GM12875 (cell line): ENCODE data around the gene NYNRIN.

Experiments
- H3K4me3 ChIP-seq: one replicate; pipeline ENCODE4 v1.5.1; 2011; ENCODE audit warnings: low read depth, low read length, control low read depth
- TF ChIP-seq, protein P1 (sequence below): IDR thresholded peaks from 2 replicates; pipeline ENCODE4 v1.5.1; 2011; ENCODE audit warnings: low read depth, mild to moderate bottlenecking, control low read depth, inconsistent platforms, low read length, moderate library complexity, borderline replicate concordance; ENCODE audit not compliant: insufficient read depth

The NYNRIN gene

DNA sequence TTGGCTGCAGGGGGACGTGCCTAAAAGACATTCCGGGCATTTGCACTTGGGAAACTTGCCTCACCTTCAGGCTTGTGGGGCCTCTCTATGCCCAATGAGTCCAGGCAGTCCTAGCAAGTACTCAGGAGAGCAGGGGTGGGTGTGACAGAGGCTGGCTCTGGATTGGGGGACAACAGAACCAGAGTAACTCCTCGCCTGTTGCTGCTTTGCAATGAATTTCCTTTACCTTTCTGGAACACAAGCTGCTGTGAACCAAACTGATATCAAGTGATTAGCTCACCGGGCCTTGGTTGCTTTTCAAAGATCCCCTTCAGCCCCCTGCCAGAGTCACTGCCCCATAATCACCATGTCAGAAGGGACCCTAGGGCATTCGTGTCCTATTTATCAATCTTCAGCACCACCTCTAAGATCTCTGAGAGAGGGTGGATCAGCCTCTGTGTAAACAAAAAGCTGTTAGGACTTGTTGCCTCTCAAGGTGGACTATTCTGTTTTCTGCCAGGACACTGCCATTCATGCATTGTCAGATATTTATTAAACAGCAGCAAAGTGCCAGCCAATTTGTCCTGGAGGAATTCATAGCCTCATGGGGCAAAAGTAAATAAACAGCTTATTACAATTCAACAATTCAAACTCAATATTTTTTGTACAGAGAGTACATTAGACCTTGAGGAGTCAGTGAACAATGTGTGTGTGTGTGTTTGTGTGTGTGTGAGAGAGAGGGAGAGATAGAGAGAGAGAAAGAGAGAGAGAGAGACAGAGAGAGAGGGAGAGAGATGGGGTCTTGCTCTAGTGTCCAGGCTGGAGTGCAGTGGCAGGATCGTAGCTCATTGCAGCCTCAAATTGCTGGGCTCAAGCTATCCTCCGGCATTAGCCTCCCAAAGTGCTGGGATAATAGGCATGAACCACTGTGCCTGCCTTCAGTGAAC, 19.6 kb upstream of the NYNRIN start:
- no peak overlapping the region for H3K4me3 ChIP-seq
- TF ChIP-seq, protein P1, sequence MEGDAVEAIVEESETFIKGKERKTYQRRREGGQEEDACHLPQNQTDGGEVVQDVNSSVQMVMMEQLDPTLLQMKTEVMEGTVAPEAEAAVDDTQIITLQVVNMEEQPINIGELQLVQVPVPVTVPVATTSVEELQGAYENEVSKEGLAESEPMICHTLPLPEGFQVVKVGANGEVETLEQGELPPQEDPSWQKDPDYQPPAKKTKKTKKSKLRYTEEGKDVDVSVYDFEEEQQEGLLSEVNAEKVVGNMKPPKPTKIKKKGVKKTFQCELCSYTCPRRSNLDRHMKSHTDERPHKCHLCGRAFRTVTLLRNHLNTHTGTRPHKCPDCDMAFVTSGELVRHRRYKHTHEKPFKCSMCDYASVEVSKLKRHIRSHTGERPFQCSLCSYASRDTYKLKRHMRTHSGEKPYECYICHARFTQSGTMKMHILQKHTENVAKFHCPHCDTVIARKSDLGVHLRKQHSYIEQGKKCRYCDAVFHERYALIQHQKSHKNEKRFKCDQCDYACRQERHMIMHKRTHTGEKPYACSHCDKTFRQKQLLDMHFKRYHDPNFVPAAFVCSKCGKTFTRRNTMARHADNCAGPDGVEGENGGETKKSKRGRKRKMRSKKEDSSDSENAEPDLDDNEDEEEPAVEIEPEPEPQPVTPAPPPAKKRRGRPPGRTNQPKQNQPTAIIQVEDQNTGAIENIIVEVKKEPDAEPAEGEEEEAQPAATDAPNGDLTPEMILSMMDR = no peak

DNA sequence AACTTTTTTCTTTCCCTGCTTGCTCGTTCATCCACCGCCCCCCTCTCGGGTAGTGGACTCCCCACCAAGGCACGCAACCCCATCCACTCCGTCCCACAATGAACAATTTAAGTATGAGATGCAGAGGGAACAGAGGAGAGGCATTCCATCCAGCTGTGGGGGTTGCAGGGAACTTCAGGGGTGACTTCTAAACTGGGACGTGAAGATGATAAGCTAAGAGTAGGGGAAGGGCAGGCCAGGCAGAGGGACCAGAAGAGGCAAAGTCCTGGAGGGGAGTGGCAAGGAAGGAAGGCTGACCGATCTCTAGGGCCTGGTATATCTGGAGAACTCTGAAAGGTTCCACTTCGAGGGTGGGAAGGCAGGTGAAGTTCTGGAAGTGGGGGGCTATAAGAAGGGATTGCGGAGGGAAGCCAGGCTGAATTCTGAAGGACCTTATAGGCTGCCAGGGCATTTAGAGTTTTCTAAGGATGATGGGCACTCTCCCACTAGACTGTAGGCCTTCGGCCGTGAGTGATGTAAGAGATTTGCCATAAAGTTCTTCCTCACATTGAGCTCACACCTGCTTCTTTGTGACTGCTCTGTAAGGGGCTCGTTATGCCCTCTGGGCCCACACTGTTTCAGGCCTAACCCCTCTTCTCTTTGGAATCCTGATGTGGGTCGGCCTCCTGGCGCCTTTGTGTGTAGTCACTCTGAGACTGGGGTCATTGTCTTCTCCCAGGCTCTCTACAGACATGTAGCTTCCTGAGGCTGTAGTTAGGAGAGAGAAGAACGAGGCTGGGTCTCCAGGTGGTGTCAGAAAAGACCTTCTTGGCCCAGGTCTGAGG, 18.7 kb upstream of the NYNRIN start:
- H3K4me3 ChIP-seq = no peak overlapping the region
- TF ChIP-seq, protein P1 = no peak

DNA sequence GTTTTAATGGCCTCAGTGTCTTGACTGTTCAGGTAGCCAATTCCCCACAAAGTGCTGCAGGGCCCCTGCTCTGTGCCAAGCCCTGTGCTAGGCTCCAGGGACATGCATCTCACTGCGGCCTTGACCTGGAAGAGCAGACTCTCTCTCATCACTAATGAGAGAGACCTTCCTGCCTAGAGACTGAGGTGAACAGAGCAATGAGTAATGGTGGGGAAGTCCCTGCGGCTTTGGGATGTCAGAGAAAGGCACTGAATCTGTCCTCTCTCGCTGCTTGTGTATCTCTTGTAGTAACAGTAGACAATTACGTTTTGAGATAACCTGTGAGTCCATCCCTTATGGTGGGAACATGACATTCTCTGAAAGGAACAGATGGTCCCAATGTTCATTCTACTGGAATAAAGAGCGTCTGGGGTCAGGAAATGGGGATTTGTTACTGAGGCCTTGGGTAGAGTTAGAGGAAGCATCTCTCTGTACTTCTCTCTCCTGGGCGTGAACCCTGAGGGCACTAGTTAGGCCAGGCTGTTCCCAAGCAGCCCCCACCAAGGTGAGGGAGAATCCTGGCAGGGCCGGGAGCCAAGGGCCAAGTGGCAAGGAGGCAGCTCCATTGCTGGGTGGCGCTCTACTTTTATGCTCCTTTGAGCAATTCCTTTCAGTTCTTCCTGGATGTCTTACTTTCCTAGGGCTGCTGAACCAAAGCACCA, 17.3 kb upstream of the NYNRIN start:
- H3K4me3 ChIP-seq = no peak overlapping the region
- TF ChIP-seq, protein P1 = no peak

DNA sequence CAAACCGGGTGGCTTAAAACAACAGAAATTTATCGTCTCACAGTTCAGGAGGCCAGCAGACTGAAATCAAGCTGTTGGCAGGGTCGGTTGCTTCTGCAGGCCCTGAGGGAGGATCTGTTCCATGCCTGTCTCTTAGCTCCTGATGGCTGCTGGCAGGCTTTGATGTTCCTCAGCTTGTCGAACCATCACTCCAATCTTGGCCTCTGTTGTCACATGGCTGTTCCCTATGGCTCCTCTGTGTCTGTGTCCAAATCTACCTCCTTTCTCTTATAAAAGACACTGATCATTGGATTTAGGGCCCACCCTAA, 16.8 kb upstream of the NYNRIN start:
- H3K4me3 ChIP-seq = no peak overlapping the region
- TF ChIP-seq, protein P1 = no peak

DNA sequence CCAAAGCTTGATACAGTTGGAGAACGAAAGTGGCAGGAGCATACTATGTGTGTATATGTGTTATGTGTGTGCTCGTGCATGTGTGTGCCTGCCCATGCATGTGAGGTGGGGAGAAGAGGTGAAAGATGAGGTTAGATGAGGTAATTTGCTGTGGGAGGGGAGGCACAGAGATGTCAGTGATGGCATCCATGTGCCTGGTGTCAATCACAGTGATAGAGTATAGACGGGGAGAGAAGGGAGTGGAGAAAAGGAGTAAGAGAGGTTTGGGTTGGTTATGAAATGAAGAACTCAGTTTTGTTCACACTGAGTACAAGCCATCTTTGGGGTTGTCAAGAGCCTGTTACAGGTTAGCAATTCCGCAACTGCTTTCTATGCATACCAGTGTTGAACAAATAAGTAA, 14.6 kb upstream of the NYNRIN start:
- H3K4me3 ChIP-seq = no peak overlapping the region
- TF ChIP-seq, protein P1 = no peak

DNA sequence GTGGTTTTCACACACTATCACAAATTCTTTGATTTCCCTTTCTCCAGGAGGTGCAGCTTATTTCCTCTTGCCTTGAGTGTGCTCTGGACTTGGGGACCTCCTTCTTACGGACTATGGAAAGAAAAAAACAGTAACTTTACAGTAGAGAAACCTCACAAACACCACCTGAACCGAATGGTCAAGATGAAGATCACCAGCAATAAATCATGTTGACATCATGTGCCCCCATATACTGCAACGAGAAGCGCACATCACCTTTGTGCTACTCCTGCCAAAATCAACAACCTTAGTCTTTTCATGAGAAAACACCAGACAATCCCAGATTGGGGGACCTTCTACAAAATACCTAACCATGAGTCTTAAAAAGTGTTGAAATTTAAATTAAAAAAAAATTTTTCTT, 13.3 kb upstream of the NYNRIN start:
- H3K4me3 ChIP-seq = no peak overlapping the region
- TF ChIP-seq, protein P1 = no peak
